Calu3 (cell line): ENCODE data around the gene ELOVL5. TPM values are rescaled to one million over a fixed set of nuclear protein-coding genes. Genes with fewer than 3 reads are reported as not detected.

Source experiments
- BruUV-seq: library from RNA; stranded (reverse); fragments of 400-500 nt; replicated peaks from 2 replicates; lab custom pipeline; 2021; lab: Mats Ljungman, UMichigan
- CTCF ChIA-PET: fragments of 300-600 bp; sonication (Branson Sonifier 250); formaldehyde crosslinking; loops from one replicate; lab custom pipeline; 2022; ENCODE audit warnings: antibody characterized with exemption; lab: Charles Lee
- DNase-seq: peaks from one replicate; pipeline ENCODE4 v3.0.0; 2022
- H3K27ac Mint-ChIP-seq: one replicate; pipeline ENCODE4 v1.8.0; 2022; ENCODE audit warnings: mixed read lengths; ENCODE audit not compliant: unreplicated experiment
- H3K27me3 Mint-ChIP-seq: one replicate; pipeline ENCODE4 v1.8.0; 2022; ENCODE audit warnings: mixed read lengths; ENCODE audit not compliant: unreplicated experiment
- H3K36me3 Mint-ChIP-seq: one replicate; pipeline ENCODE4 v1.8.0; 2022; ENCODE audit warnings: mild to moderate bottlenecking, moderate library complexity, mixed read lengths; ENCODE audit not compliant: insufficient read depth, unreplicated experiment
- H3K4me1 Mint-ChIP-seq: one replicate; pipeline ENCODE4 v1.8.0; 2022; ENCODE audit warnings: mild to moderate bottlenecking, low read depth, mixed read lengths; ENCODE audit not compliant: unreplicated experiment
- H3K4me3 Mint-ChIP-seq: one replicate; pipeline ENCODE4 v1.8.0; 2022; ENCODE audit warnings: mild to moderate bottlenecking, low read depth, moderate library complexity, mixed read lengths; ENCODE audit not compliant: unreplicated experiment
- H3K9me3 Mint-ChIP-seq: one replicate; pipeline ENCODE4 v1.8.0; 2022; ENCODE audit warnings: low read depth, mixed read lengths; ENCODE audit not compliant: unreplicated experiment
- CTCF ChIP-seq: fragments of 200-600 bp; IDR thresholded peaks from one replicate; pipeline ENCODE4 v1.8.0; 2022; ENCODE audit warnings: antibody characterized with exemption; ENCODE audit not compliant: unreplicated experiment
- intact Hi-C: fragments of 100-400 bp; cut with micrococcal nuclease; formaldehyde crosslinking; loops from one replicate; pipeline ENCODE4 v1.10.0; 2022; ENCODE audit not compliant: unreplicated experiment
- total RNA-seq: library from RNA; stranded (reverse); gene quantifications from 2 replicates; pipeline ENCODE4 v1.2.3, GENCODE V29; 2022

The ELOVL5 gene
- total RNA-seq, 1 experiment from 2014 or later, result 114 TPM

GRCh38 chr6:53311586-53311935 lies 37.2 kb downstream of the ELOVL5 start:
- Mint-ChIP-seq H3K9me3 (no peaks in the 10 kb centered on the region), H3K4me3 (no peak overlapping the region), H3K27ac (no peak overlapping the region), H3K36me3 (no peaks in the 10 kb centered on the region), H3K27me3 (no peaks in the 10 kb centered on the region), H3K4me1 (peaks cover 15% of the 10 kb centered on the region)
- intact Hi-C loops, result no loop called here
- CTCF ChIA-PET, result no interaction called here
- BruUV-seq, result no TSS peak
- no peak for DNase-seq
- no peak for TF ChIP-seq CTCF

GRCh38 chr6:53310771-53311585 lies 37.8 kb downstream of the ELOVL5 start:
- no peak for TF ChIP-seq CTCF
- CTCF ChIA-PET, result interaction anchor here (0.6 kb wide), 2 partner anchors 390 to 450 kb away, joined by 6 to 7 read pairs; no protein-coding TSS in a partner anchor
- intact Hi-C loops, result no loop called here
- H3K27me3 Mint-ChIP-seq, result no peaks in the 10 kb centered on the region
- H3K4me3 Mint-ChIP-seq, result no peak overlapping the region
- BruUV-seq, result no TSS peak
- DNase-seq, result no peak
- no peaks in the 10 kb centered on the region for H3K9me3 Mint-ChIP-seq
- peaks cover 13% of the 10 kb centered on the region for H3K4me1 Mint-ChIP-seq
- no peak overlapping the region for H3K27ac Mint-ChIP-seq
- no peaks in the 10 kb centered on the region for H3K36me3 Mint-ChIP-seq

- no peaks in the 10 kb centered on the region for H3K36me3 Mint-ChIP-seq
- CTCF ChIA-PET, result no interaction called here
- no peak for DNase-seq
- no peak for TF ChIP-seq CTCF
- BruUV-seq, result no TSS peak
- no peak overlapping the region for H3K4me3 Mint-ChIP-seq
- H3K4me1 Mint-ChIP-seq, result peaks cover 8% of the 10 kb centered on the region
- H3K27me3 Mint-ChIP-seq, result no peaks in the 10 kb centered on the region
- no peak overlapping the region for H3K27ac Mint-ChIP-seq
- H3K9me3 Mint-ChIP-seq, result no peaks in the 10 kb centered on the region
- intact Hi-C loops, result no loop called here
Observed at GRCh38 chr6:53309901-53310300, 38.8 kb downstream of the ELOVL5 start.

- no peaks in the 10 kb centered on the region for H3K27me3 Mint-ChIP-seq
- DNase-seq, result no peak
- TF ChIP-seq CTCF, result no peak
- H3K9me3 Mint-ChIP-seq, result no peaks in the 10 kb centered on the region
- BruUV-seq, result no TSS peak
- no peak overlapping the region for H3K4me3 Mint-ChIP-seq
- CTCF ChIA-PET, result no interaction called here
- no peak overlapping the region for H3K27ac Mint-ChIP-seq
- peaks cover 8% of the 10 kb centered on the region for H3K4me1 Mint-ChIP-seq
- H3K36me3 Mint-ChIP-seq, result no peaks in the 10 kb centered on the region
- intact Hi-C loops, result no loop called here
Observed at GRCh38 chr6:53309059-53309900, 39.5 kb downstream of the ELOVL5 start.
